Left ventricle myocardium inferior (tissue), 1 donor: ENCODE data around the gene AKAP6. TPM values are rescaled to one million over a fixed set of nuclear protein-coding genes. Genes with fewer than 3 reads are reported as not detected.

Experiments used
- DNase-seq: peaks from one replicate; pipeline ENCODE4 v3.0.0-alpha.2; 2020
- H3K27ac ChIP-seq: fragments of 200-600 bp; replicated peaks from 2 replicates; pipeline ENCODE4 v1.8.0; 2021
- H3K27me3 ChIP-seq: fragments of 200-600 bp; 2 replicates; pipeline ENCODE4 v1.8.0; 2021; ENCODE audit warnings: low read depth
- H3K36me3 ChIP-seq: fragments of 200-600 bp; 2 replicates; pipeline ENCODE4 v1.8.0; 2021
- H3K4me1 ChIP-seq: fragments of 200-600 bp; 2 replicates; pipeline ENCODE4 v1.8.0; 2021
- H3K4me3 ChIP-seq: fragments of 200-600 bp; 2 replicates; pipeline ENCODE4 v1.8.0; 2021; ENCODE audit warnings: mild to moderate bottlenecking, moderate library complexity
- H3K9me3 ChIP-seq: fragments of 200-600 bp; replicated peaks from 2 replicates; pipeline ENCODE4 v1.8.0; 2021
- intact Hi-C: fragments of 100-400 bp; cut with micrococcal nuclease; formaldehyde crosslinking; loops from one replicate; pipeline ENCODE4 v1.11.0; 2022
- total RNA-seq: library from RNA; stranded (reverse); fragmentation: NEBNext Ultra II Directional; extraction: Animal tissue kit (Norgen Biotek cat#: 25700); gene quantifications from one replicate; pipeline ENCODE4 v1.2.1, GENCODE V29; 2021
- TF ChIP-seq, protein P1 (sequence below): fragments of 200-600 bp; IDR thresholded peaks from 2 replicates; pipeline ENCODE4 v1.8.0; 2021; ENCODE audit warnings: antibody characterized with exemption, mild to moderate bottlenecking, borderline replicate concordance
- donor health status: DM: no; HTN: yes; CAD: no; lungs with severe emphysema.

Gene AKAP6
- total RNA-seq, 1 donor from 2014 or later: 218 TPM

DNA sequence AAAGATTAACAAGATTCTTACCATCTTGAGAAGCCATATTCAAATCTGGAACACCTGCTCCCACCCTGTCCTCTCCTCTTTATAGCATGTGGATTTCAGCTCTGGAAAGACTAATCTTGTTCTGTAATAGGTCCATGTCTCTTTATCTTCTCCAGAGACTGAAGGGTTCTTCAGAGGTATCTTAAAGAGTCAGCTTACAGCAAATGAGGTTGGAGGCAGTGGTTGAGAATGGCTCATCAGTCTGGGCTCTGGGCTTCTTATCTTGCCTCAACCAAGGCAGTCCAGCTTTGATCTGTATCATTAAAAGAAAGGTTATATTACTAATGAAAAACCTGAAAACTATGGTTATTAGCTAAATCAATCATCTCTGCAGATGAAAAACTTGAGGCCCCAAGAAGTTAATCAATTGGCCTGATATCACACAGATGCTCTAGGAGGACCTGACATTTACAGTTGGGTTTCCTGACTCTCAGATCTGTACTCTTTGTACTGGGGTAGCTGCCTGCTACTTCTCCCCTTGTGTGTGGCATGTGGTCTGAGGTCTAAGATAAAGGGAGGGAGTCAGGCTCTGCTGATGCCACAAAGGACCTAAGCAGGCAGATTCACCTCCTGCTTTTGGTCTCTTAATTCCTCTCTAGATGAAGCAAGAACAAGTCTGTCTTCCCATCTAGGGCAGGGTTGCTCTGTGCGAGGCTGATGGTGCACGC, 1.7 kb upstream of the AKAP6 start:
- Histone ChIP-seq H3K27me3 (no peaks in the 10 kb centered on the region), H3K4me1 (peaks cover 21% of the 10 kb centered on the region), H3K36me3 (no peaks in the 10 kb centered on the region), H3K4me3 (no peak overlapping the region), H3K9me3 (peaks cover 9% of the 10 kb centered on the region), H3K27ac (no peak overlapping the region)
- TF ChIP-seq, protein P1, sequence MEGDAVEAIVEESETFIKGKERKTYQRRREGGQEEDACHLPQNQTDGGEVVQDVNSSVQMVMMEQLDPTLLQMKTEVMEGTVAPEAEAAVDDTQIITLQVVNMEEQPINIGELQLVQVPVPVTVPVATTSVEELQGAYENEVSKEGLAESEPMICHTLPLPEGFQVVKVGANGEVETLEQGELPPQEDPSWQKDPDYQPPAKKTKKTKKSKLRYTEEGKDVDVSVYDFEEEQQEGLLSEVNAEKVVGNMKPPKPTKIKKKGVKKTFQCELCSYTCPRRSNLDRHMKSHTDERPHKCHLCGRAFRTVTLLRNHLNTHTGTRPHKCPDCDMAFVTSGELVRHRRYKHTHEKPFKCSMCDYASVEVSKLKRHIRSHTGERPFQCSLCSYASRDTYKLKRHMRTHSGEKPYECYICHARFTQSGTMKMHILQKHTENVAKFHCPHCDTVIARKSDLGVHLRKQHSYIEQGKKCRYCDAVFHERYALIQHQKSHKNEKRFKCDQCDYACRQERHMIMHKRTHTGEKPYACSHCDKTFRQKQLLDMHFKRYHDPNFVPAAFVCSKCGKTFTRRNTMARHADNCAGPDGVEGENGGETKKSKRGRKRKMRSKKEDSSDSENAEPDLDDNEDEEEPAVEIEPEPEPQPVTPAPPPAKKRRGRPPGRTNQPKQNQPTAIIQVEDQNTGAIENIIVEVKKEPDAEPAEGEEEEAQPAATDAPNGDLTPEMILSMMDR: no peak
- DNase-seq: no peak
- intact Hi-C loops: no loop called here

DNA sequence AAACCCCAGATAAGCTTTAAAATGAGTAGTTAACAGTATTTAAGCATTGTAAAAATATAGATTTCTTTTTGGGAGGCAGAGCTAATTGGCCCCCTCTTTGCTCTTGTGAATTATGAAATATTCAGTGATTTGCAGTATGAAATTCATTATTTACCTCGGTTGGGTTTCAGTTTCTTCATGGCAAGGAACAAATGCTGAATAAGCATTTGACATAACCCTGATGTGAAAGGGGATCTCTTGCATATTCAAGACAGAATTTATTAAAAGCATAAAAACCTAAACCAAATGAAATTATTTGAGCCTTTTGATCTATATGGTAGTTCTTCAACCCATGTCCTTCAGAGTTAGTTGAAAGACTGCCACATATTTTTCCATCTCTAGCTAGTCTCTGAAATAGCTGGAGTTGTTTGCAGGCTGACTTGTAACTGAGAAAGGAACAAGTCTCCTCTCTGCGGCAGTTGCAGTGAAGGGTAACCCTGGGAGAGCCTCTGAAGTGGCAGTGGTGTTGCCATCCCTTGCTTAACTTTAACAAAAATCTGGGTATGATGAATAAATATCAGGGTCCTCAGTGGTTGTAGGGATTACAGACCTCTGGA, 690 bp downstream of the AKAP6 start:
- Histone ChIP-seq H3K36me3 (no peaks in the 10 kb centered on the region), H3K27me3 (no peaks in the 10 kb centered on the region), H3K4me3 (no peak overlapping the region), H3K27ac (no peak overlapping the region), H3K9me3 (peaks cover 9% of the 10 kb centered on the region), H3K4me1 (peaks cover 13% of the 10 kb centered on the region)
- TF ChIP-seq, protein P1: no peak
- intact Hi-C loops: no loop called here
- DNase-seq: no peak

DNA sequence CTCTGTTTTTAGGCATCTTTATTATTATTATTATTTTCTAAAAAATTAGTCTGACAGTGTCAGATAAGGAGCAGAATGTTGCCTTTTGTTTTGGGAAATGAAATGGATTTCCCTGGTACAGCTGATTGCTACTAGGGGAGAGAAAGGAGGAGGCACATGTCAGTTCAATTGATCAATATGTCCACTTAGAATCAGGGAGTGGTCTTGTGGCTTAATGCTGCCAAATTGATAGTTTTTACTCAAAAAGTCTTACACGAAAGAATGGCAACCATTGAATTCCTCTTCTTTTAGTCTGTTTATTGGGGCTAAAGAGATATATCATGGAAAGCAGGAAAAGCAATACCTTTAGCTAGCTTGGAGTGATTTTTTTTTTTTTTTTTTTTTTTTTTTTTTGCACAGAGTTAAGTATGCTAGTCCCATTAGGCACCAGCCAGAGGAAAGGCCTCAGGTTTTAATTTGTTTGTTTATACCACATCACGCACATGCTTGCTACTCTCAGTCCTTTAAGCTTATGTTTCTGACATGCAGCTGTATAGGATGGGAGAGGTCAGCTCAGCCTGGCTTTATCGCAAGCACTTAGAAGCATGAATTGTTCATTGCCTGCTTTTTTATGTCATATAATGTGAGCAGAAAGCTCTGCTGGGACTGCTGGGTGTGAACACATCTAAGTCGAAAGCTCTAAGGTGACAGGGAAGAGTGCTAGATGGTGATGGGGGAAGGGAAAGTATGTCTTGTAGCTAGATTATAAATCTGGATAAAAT, 1.4 kb downstream of the AKAP6 start:
- DNase-seq: no peak
- intact Hi-C loops: no loop called here
- no peak overlapping the region for H3K27ac ChIP-seq
- H3K9me3 ChIP-seq: peaks cover 9% of the 10 kb centered on the region
- TF ChIP-seq, protein P1: no peak
- no peaks in the 10 kb centered on the region for H3K27me3 ChIP-seq
- H3K4me3 ChIP-seq: no peak overlapping the region
- H3K4me1 ChIP-seq: peaks cover 13% of the 10 kb centered on the region
- no peaks in the 10 kb centered on the region for H3K36me3 ChIP-seq

DNA sequence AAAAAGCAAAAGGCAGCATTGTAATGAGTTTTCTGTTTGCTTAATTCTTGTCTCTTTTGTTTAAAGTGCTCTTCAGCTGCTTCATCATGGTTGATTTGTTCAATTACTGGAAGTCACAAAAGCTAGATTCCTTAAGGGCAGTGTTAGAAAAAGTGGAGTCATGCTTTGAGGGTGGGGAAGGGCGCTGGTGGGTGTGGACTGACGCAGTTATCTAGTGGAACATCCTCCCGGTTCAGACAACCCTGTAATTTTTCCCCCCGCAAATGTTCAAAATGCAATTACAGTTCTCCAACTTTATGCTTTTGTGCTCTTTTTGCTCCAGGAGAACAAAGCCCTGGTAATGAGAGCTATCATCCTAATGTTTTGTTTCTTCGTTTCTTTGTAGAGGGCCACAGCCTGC, 2.1 kb downstream of the AKAP6 start:
- intact Hi-C loops: no loop called here
- Histone ChIP-seq H3K27ac (no peak overlapping the region), H3K36me3 (no peaks in the 10 kb centered on the region), H3K9me3 (peaks cover 4% of the 10 kb centered on the region), H3K4me3 (no peak overlapping the region), H3K27me3 (no peaks in the 10 kb centered on the region), H3K4me1 (peaks cover 13% of the 10 kb centered on the region)
- TF ChIP-seq, protein P1: no peak
- DNase-seq: no peak

DNA sequence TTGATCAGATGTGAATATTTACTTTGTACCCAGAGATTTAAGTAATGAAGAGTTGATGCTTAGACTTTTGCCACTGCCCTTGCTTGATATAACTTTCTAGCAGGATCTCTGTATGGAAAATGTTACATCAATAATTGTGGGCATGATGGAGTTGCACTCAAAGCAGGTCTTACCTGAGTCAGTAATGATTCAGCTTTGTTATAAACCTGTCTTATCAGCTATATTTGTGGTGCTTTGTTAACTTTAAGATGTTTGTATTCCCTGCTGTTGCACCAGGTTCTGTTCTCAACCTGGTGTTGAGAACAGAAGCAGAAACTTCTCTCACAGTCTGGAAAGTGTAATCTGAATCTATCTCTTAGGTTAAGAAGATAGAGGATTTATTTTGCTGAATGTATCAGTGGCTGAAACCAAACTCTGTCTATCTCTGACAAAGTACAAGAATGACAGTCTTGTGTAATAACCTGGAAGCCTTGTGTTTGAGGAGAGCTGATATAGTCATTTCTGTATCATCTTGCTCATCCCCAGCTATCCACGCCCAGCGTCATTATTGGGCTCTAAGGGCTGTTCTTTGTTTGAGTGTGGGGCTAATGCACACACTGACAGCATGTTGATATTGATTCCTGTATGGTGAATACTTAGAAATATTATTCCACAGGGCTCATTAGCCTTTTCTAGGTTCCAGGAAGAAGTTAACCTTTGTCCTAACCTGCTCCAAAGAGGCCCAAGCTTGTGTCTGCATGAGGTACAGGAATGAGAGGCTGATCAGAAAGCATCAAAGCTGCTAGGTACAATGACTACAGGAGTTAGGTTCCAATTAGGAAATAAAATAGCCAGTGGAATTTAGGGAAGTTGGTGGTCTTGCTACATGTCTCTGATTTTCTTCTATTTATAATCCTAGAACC, 3.6 kb downstream of the AKAP6 start:
- DNase-seq: no peak
- Histone ChIP-seq H3K9me3 (no peaks in the 10 kb centered on the region), H3K27ac (no peak overlapping the region), H3K4me3 (no peak overlapping the region), H3K27me3 (no peaks in the 10 kb centered on the region), H3K36me3 (no peaks in the 10 kb centered on the region), H3K4me1 (peaks cover 13% of the 10 kb centered on the region)
- TF ChIP-seq, protein P1: no peak
- intact Hi-C loops: no loop called here
